Measurements from ENCODE around the gene INSIG2. TPM values are rescaled to one million over a fixed set of nuclear protein-coding genes. Genes with fewer than 3 reads are reported as not detected.

The INSIG2 gene
- total RNA-seq, 1 experiment from 2014 or later, result 8.5 TPM

GRCh38 chr2:118122594-118123281 is 34.5 kb downstream of the INSIG2 start:
- H3K79me2 ChIP-seq (ENCODE audit: low read length), result no peaks in the 10 kb centered on the region
- no peaks in the 10 kb centered on the region for H3K36me3 ChIP-seq (ENCODE audit: low read depth, low read length)
- intact Hi-C loops (cut with micrococcal nuclease), result loop anchor here (1.0 to 5.0 kb wide), 4 partner anchors 9 to 75 kb away; partner anchors contain the start of gene INSIG2
- no peaks in the 10 kb centered on the region for H3K9me2 ChIP-seq (replicated peaks; ENCODE audit: low read length)
- POLR2A ChIA-PET (ENCODE audit: unreplicated experiment), result interaction anchor here (0.6 to 1.0 kb wide), 4 partner anchors 33 to 76 kb away, joined by 3 to 9 read pairs (median 7); partner anchors contain the start of gene INSIG2
- H3F3A ChIP-seq (ENCODE audit: low read length, unreplicated experiment), result peaks cover 20% of the 10 kb centered on the region
- H3K9ac ChIP-seq (ENCODE audit: low read length), result peak overlapping the region; percentile 85
- BruUV-seq (replicated peaks), result TSS peak; percentile 95
- no peak overlapping the region for H2AFZ ChIP-seq (ENCODE audit: low read length)
- ATAC-seq (peak; percentile 17; the same call in 1 of the 2 replicates), DNase-seq (peak; percentile 59)
- peak overlapping the region; percentile 99 for H3K27ac ChIP-seq (ENCODE audit: low read length)
- H3K4me2 ChIP-seq (ENCODE audit: low read length), result peak overlapping the region; percentile 81
- H3K4me1 ChIP-seq (ENCODE audit: insufficient read depth, low read length), result peaks cover 57% of the 10 kb centered on the region
- H3K27me3 ChIP-seq (ENCODE audit: low read length), result no peaks in the 10 kb centered on the region
- H3K4me3 ChIP-seq (ENCODE audit: low read length), result peak overlapping the region; percentile 25; the same call in 1 of the 2 replicates
- no peak for TF ChIP-seq EZH2phosphoT487 (IDR thresholded peaks at IDR 0.05; ENCODE audit: borderline replicate concordance, low read length)
- TF ChIP-seq CTCF (conservative IDR thresholded peaks at IDR 0.05; ENCODE audit: low read depth, low read length), result no peak
- no peak for TF ChIP-seq EZH2 (IDR thresholded peaks at IDR 0.05; ENCODE audit: low read length, unreplicated experiment)
- no peaks in the 10 kb centered on the region for H4K20me1 ChIP-seq (ENCODE audit: low read length)
- no peaks in the 10 kb centered on the region for H3K9me3 ChIP-seq (ENCODE audit: low read length)
- CTCF ChIA-PET, result interaction anchor here (1.3 kb wide), 1 partner anchor 75 kb away, joined by 10 read pairs; no protein-coding TSS in a partner anchor

- Histone ChIP-seq H4K20me1 (ENCODE audit: low read length) (no peaks in the 10 kb centered on the region), H3K27me3 (ENCODE audit: low read length) (no peaks in the 10 kb centered on the region), H3F3A (ENCODE audit: low read length, unreplicated experiment) (peaks cover 20% of the 10 kb centered on the region), H3K27ac (ENCODE audit: low read length) (peak overlapping the region; percentile 99), H3K9me3 (ENCODE audit: low read length) (no peaks in the 10 kb centered on the region), H3K4me2 (ENCODE audit: low read length) (peak overlapping the region; percentile 81), H3K79me2 (ENCODE audit: low read length) (no peaks in the 10 kb centered on the region), H3K9me2 (replicated peaks; ENCODE audit: low read length) (no peaks in the 10 kb centered on the region), H3K4me3 (ENCODE audit: low read length) (peak overlapping the region; percentile 27; the same call in 1 of the 2 replicates), H3K36me3 (ENCODE audit: low read depth, low read length) (no peaks in the 10 kb centered on the region), H3K4me1 (ENCODE audit: insufficient read depth, low read length) (peaks cover 57% of the 10 kb centered on the region), H2AFZ (ENCODE audit: low read length) (no peak overlapping the region), H3K9ac (ENCODE audit: low read length) (peak overlapping the region; percentile 85)
- no peak for TF ChIP-seq EZH2 (IDR thresholded peaks at IDR 0.05; ENCODE audit: low read length, unreplicated experiment)
- TF ChIP-seq CTCF (conservative IDR thresholded peaks at IDR 0.05; ENCODE audit: low read depth, low read length), result no peak
- no peak for TF ChIP-seq EZH2phosphoT487 (IDR thresholded peaks at IDR 0.05; ENCODE audit: borderline replicate concordance, low read length)
- ChIA-PET CTCF (interaction anchor here (0.6 to 1.3 kb wide), 2 partner anchors 64 to 76 kb away, joined by 4 to 10 read pairs; no protein-coding TSS in a partner anchor), POLR2A (ENCODE audit: unreplicated experiment) (interaction anchor here (0.6 to 1.0 kb wide), 6 partner anchors 34 to 615 kb away, joined by 3 to 9 read pairs (median 6); partner anchors contain the start of gene INSIG2)
- DNase-seq, result peak; percentile 99
- intact Hi-C loops (cut with micrococcal nuclease), result loop anchor here (1.0 to 5.0 kb wide), 5 partner anchors 10 to 76 kb away; partner anchors contain the start of gene INSIG2
- peak; percentile 92 for ATAC-seq
- no TSS peak for BruUV-seq (replicated peaks)
These were observed 35.4 kb downstream of the INSIG2 start for GRCh38 chr2:118123561-118124232.

All from PC-3 (cell line).